OCI-LY7 (cell line): ENCODE measurements around the gene MAMLD1.

ENCODE experiments used
- CTCF ChIP-seq: fragments of 200-600 bp; sonication (generic); conservative IDR thresholded peaks from 2 replicates; pipeline ENCODE4 v1.5.1; 2014; ENCODE audit warnings: mild to moderate bottlenecking, antibody characterized with exemption, low read length, moderate library complexity, mixed read lengths
- EZH2phosphoT487 ChIP-seq: fragments of 200-600 bp; sonication (generic); IDR thresholded peaks from 2 replicates; pipeline ENCODE4 v1.6.1; 2018; ENCODE audit warnings: low read depth, borderline replicate concordance, mild to moderate bottlenecking, mixed run types, antibody characterized with exemption, low read length, moderate library complexity, mixed read lengths

DNA sequence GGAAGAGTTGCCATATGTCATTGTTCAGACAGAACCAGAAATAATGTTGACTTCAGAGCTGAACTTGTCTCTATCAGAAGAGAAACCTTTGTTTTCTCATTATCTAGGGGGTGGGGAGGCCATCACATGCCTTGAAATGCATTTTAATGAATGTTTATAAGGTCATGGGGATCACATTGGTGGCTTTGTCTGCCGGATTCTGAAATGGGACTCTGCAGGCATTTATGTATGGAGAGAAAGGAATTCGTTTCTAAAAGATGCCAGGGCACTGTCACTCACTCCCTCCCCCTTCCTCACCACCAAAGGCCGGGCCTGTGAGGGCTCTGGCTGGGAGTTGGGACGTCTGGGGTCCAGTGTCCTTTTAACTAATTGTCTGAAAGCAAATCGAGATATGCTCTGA, 102.2 kb downstream of the MAMLD1 start:
- TF ChIP-seq CTCF = no peak
- TF ChIP-seq EZH2phosphoT487 = no peak
